Adrenal gland (tissue), 5 donors: ENCODE results near the gene ERRFI1.
"Not testable (repeated sequence)": the region's sequence is repeated elsewhere in the genome, so short reads cannot be mapped to it uniquely, and the experiment has no call there.

Source experiments
- CTCF ChIP-seq, 6 experiments: fragments of 450-650 bp in 4 of 6; fragments of 200-600 bp in 2 of 6; sonication (generic) in 1 of 6; IDR thresholded peaks; 1 replicate in 5 of 6; 2 replicates in 1 of 6; pipeline versions ENCODE4 v1.5.1 to v1.8.0; 2016 to 2021; ENCODE audit warnings: antibody characterized with exemption in 6 of 6, mild to moderate bottlenecking in 2 of 6, moderate library complexity in 1 of 6
- POLR2A ChIP-seq, 2 donors: fragments of 450-650 bp; IDR thresholded peaks; one replicate each; pipeline ENCODE4 v1.6.1; 2017; ENCODE audit warnings: antibody characterized with exemption in 2 of 2, mild to moderate bottlenecking in 2 of 2, moderate library complexity in 1 of 2
- donor health status: DM: no; HTN: no; CAD: no.

GRCh38 chr1:7963378-7963730 lies 62.8 kb downstream of the ERRFI1 start:
- not testable (repeated sequence) for TF ChIP-seq CTCF, POLR2A (IDR thresholded peaks at IDR 0.05)
